ENCODE measurements around the gene MLH3.

Gene MLH3

DNA sequence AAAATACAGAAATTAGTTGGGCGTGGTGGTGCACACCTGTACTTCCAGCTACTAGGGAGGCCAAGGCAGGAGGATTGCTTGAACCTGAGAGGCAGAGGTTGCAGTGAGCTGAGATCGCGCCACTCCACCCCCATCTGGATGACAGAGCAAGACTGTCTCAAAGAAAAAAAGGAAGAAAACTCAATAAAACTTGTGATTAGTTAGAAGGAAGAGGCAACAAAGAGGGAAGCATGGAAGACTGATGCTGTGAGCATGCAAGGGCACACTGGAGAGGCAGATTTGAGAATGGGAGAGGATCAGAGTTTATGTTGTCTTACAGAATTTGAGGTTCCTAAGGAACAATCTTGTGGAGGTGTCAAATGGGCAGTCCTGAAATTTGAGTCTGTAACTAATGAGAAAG, 15.4 kb upstream of the MLH3 start:
- DNase-seq (ENCODE audit: low read depth) = no peak

DNA sequence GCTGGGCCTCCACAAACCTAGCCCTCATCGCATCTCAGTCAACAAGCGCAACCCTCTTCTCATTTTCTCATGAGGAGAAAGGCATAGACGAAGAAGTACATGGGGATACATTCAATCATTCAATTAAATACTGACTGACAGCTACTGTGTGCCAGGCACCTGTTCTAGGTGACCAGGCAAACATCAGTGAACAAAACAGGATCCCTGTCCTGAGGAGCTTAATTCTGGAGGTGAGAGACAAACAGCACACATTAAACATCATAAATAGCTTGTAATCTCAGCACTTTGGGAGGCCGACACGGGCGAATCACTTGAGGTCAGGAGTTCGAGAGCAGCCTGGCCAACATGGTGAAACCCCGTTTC, 12.9 kb upstream of the MLH3 start:
- DNase-seq (ENCODE audit: low read depth) = no peak

DNA sequence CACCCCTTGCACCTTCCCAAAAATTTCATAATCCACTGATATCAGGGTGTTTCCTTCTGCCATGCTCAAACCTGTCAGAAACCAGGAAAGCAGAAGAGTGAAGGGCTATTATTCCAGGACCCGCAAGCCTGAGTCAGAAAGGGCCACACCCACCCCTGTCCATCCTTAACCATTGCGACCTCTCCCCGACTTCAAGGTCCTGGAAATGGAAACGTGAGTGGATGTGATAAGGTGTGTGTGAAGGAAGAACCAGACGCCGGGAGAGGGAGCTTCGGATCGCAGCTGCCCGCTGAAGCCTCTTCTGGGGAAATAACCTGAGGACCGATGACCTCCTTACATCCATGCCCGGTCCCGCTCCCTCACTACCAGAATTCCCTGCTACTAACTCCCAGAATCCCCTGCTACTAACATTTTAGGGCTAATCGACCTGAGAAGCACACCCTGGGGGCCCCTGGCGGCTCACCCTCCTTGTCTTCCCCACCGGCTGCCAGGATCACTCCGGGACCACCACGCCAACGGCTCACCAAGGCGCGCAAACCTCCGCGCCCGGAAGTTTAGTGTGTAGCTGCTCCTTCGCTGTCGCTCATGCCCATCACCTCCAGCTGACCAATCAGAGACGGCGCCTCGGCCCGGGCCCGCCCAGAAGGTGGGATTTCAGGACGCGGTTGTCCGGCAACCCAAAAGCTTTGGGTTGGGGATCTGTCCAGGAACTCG, 12.4 kb upstream of the MLH3 start, which contains the start of gene ACYP1:
Gene ACYP1, minus strand, starts transcription at position 534 of the 714 bp plus-strand sequence. Its CDS starts 471 bp downstream, at position 63.
- peak; percentile 56 for DNase-seq (ENCODE audit: low read depth)

DNA sequence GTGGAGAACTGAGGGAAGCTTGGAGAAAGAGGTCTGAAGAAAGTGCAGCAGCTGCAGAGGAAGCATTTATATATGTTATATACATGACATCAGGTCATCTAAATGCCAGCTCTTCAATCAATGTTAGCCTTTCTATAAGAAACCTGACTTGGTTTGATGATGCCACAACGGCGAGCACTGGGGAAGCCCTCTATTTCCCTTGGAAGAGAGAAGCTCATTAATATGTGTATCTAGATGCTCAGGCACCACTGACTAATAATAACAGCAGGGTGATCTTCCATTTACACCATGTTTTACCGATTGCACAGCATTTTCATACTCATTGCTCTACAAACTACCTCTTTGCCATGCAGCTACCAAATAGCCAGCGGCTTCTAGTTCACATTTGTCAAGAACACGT, 11.7 kb upstream of the MLH3 start:
- DNase-seq (ENCODE audit: low read depth) = no peak

DNA sequence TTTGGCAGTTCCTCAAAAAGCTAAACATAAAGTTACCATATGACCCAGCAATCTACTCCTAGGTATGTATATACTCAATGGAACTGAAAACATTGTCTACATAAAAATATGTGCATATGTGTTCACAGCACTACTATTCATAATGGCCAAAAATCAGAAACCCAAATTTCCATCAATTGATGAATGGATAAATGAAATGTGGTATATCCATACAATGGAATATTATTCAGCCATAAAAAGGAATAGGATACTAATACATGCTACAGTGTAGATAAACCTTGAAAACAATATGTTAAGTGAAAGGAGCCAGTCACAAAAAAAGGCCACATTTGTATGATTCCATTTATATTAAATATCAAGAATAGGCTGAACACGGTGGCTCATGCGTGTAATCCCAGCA, 9.2 kb upstream of the MLH3 start:
- no peak for DNase-seq (ENCODE audit: low read depth)

DNA sequence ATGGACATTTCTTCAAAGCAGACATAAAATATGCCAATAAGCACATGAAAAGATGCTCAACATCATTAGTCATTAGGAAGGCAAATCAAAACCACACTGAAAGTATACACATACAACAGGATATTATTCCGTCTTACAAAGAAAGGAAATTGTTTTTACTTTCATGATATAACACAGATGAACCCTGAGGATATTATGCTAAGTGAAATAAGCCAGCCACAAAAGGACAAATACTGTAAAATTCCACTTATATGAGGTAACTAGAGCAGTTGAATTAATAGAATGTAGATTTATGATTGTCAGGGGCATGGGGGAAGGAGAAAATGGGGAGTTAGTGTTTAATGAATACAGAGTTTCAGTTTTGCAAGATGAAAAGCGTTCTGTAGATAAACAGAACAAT, 8.4 kb upstream of the MLH3 start:
- no peak for DNase-seq (ENCODE audit: low read depth)

DNA sequence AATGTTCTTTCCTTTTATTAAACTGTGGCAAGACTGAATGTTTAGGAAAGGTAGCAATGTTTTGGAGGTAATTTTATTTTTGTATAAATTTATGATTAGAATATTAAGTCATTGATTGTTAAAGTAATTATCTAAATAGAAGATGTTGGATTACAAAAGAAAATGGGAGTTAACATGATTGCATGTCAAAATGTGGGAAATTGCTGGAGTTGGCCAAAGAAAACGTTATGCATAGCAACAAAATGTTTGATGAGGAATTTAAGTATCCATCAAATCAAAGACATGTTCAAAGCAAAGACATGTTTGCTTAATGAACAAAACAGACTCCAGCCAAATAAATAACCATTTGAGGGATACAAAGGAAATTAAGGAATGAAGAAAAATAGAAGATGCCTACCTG, 3.2 kb upstream of the MLH3 start:
- DNase-seq (ENCODE audit: low read depth) = no peak

DNA sequence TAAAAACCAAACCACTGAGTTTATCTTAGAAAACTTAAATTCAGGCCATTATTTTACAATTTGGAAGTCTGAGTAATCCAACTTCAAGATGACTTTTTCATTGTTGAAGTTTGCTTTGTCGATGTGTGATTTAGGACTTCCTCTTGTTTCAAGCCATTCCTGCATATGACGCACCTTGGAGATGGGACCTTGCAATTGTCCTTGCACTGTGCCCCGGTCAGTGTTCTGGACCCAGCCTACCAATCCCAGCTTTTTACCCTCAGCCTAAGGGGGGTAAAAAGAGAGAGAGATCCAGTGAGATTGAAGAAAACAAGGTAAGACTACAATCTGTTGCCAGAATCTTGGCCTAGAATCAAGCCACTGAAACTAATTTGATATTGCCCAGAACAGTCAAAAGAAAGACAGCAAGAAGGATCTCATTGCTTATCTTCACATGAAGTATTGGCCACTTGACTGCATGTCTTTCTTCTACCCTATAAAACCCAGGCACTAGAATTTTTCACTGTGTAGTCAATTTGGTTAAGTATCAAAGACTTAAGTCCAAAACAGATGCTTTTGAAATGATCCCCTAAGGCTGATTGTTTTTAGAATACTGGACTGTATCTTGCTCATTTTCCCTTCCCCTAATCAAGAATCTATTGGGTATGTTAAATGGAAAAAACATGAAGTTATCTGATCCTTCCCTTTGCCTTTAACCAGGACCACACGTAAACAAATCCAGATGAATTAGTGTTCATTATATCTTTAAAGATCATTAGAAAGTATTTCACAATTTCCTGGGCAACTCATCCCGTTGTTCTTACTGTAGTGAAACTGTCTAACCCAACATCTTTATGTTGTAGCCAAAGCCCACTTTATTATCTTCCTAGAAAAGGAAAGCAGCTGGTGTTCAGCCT, 2.4 kb upstream of the MLH3 start:
- no peak for DNase-seq (ENCODE audit: low read depth)

DNA sequence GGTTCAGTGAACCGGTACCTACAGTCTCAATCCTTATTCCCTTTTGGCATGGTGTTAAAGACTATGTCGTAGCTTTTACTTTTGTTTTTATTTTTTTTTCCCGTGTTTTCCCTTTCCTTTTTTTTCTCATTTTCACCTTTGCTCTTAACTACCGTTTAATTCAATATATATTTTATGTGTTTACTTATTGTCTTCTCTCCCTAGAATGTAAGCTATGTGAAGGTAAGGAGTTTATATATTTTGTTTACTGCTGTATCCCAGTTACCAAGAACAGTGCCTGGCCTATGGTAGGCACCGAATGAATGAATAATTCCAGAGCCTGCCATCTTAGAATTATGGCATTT, 261 bp upstream of the MLH3 start:
- no peak for DNase-seq (ENCODE audit: low read depth)

DNA sequence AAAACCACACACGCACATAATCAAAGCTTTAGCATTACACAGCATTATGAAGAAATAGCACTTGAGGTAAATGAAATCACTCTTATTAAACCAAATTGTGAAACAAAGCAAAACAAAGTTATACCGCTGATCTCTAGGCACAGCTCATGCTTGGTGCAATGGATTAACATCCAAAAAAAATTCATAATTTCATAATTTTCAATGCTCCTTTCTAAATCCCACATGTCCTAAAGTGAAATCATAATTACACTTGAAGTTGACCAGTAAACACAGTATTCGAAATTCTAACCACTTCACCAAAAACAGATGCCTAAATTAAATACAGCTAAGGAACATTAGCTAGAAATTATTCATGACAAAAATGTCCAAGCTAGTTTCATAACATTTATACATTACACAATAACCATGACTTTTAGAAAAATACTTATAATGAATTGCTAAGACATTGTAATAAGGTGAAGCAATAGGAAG, 1.5 kb downstream of the MLH3 start:
- DNase-seq (ENCODE audit: low read depth) = peak; percentile 47

DNA sequence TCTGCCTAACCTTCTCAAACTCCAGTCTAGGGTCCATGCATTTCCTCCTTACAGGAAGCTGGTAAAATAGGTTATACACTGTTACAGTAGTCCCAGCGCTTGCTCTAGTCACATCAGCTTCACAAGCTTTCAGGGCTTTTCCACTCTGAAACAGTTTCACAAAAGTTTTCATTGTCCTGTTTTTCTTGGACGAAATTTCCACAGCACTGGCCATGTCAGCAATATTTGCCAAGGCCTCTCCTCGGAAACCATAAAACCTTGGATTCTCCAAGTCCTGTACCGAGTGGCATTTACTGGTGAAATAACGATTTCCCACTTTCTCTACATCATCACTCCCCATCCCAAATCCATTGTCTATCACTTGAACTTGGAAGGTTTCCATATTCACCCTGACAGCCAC, 2.1 kb downstream of the MLH3 start:
- DNase-seq (ENCODE audit: low read depth) = no peak

DNA sequence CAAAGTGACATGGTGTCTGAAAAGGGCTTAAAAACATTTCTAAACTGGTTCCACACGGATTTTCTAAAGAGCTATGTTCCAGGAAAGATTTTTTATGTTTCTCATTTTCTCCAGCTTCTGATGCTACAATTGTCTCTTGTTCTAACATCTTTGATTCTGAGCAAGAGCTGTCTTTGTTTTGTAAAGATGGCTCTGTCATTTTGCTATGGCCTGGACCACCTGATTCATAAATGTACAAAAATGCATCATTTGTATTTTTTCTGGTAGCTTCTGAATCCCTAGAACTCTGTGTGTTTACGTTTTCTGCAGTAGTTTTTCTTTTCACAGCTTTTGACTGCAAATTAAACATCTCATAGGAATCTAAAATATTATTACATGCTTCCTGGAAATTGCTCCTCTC, 3.2 kb downstream of the MLH3 start:
- no peak for DNase-seq (ENCODE audit: low read depth)

DNA sequence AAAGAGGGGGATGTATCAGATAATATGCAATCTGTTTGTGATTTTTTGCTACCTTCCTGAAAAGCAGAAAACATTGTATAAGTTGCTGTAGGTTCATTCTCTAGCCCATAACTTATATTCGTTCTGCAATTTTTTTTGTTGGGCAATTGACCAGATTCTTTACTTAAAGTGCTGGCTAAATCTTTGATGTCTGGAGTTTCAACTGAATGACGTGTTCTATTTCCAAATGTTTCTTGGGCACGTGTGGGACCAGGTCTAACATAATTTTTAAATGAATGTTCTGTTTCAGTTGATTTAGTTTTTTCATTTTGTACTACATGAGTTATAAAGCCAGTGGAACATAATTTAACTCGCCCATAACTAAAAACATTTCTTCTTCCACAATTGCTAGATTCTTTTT, 3.8 kb downstream of the MLH3 start:
- DNase-seq (ENCODE audit: low read depth) = no peak

DNA sequence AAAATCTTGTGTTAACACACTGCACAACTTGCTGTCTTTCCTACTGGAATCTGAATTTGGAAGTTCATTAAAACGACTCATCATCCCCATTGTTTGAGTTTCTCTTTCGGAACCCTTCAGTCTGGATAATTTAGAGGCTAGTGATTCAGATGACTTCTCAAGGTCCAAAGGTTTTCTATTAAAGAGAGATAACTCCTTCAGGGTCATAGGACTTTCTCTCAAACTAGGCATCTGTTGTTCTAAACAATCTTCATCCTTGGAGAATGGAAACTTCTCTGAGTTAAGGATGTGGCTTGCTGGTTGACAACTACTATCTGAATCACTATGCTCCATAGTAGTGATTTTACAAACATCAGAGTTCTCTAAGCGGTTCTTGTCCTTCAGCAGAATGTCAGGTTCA, 4.4 kb downstream of the MLH3 start:
- no peak for DNase-seq (ENCODE audit: low read depth)

DNA sequence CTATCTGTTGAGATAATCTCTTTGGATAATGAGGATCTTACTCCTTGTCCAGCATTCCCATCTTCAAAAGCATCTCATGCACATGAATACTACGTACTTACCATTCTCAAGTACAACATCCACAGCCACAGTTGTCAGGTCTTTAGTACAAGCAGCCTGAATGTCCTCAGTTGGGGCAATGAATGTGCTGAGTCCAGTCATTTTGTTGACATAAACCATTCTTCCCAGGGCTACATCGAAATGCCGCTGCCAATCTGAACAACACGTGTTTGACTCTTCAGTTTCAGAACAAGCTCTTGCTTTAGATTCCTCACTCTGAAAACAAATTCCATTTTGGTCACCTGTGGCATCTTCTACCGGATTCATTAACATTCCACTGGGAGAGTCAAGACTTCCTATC, 5.0 kb downstream of the MLH3 start:
- DNase-seq (ENCODE audit: low read depth) = no peak

DNA sequence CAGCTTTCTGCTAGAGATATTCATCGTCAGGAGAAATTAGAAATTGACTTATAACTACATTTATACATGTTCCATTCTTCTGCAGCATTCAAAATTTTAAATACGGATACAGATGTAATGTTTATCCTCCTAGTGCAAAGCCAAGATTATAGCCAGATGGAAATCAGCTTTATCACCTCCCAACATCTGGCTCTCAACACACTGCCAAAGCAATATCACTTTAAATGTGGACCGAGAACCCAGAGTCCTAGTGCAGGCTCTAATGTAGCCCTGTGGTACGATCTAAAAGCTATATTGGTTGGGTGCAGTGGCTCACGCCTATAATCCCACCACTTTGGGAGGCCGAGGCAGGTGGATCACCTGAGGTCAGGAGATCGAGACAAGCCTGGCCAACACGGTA, 6.5 kb downstream of the MLH3 start:
- DNase-seq (ENCODE audit: low read depth) = no peak

DNA sequence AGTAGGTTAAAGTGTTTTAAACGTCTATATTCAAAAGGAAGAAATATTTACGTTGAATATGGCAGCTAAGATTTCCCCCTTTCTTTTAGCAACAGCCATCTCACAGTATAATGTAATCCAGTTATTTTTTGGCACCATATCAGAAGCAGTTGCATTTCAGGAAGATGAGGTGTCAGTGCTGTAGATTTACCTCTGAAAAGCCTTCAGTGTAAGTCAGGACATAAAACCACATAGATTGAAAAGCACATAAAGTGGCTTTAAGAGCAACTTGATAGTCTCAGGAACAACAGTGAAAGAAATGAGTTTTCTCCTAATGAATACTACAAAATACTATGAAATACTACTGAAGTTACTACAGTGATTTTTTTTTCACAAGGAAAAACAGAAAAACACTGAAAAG, 6.9 kb downstream of the MLH3 start:
- DNase-seq (ENCODE audit: low read depth) = peak; percentile 46

DNA sequence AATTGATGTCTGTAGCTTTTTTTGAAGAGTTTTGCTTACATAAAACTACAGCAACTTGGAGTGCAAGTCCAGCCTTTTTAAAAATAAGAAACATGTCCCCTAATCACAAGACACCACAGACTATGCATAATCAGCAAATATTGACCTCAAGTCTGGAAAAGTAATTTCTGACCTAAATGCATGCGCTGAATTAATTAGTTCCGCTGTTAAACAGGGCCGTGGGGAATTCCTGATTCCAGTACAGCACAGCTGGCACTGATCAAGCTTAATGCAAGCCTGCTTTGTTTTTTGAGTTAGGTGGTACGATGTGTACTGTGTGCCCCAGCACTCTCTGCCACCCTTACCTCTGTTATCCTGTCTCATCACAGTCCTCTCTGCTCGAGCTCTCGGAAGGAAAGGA, 9.2 kb downstream of the MLH3 start:
- DNase-seq (ENCODE audit: low read depth) = no peak

DNA sequence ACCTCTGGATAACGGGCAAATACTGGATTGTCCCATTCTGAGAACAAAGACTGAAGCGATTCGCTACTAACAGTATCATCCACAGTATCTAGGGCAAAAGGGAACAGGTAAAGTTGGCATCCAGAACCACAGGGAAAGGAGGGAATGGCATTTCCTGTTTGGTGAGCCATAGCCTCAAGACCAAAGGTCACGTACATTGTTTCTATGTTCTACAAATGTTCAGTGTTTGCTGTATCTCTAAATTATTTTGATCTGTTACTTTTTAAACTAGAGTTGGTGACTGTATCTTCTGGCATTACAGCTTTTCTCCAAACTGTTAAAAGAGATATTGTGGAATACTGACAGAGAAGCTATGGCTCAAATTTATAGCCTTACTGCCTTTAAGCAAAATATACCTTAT, 9.7 kb downstream of the MLH3 start:
- DNase-seq (ENCODE audit: low read depth) = no peak

DNA sequence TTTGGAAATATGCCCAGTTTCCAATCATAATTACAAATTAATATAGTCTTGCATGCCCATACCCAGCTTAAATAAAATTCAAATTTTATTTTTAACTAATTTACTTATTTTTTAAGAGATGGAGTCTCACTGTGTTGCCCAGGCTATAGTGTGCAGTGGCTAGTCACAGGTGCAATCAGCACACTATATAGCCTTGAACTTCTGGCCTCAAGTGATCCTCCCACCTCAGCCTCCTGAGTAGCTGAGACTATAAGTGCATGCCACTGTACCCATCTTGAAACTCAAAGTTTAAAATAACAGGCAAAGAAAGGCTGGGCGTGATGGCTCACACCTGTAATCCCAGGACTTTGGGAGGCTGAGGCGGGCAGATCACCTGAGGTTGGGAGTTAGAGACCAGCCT, 10.3 kb downstream of the MLH3 start:
- no peak for DNase-seq (ENCODE audit: low read depth)

DNA sequence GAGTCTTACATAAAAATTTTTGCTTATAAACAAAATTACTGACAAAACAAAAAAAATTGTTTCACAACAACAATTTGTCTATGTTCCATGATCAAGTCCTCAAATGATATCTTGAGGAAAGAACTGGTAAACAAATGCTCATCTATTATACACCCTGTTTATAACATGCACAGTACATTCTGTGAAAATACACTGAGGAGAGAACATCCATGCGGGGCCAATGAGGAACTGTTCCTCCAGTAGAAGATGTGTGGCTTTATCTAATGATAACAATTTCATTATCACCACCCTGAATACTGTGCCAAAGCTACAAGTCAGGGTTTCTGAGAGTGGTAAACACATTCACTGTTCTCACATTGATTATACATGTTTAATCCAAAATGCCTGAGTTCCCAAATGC, 10.8 kb downstream of the MLH3 start:
- no peak for DNase-seq (ENCODE audit: low read depth)

DNA sequence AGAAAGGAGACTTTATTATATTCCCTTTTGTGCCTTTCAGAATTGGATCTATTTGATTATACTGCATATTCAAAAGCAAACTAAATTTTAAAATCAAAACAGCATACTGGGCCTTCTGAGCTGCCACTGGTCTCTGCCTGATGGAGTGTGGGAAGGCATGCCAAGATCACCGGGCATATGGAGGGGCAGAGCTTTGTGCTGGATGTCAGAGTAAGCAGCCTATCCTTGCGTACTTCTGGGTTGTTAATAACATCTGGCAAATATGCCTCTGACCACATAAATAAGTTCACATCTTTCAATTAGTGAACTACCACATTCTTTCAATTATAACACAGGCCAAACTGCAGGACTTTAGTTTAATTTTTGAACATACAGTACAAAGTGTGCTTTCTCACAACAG, 18.3 kb downstream of the MLH3 start:
- DNase-seq (ENCODE audit: low read depth) = no peak

DNA sequence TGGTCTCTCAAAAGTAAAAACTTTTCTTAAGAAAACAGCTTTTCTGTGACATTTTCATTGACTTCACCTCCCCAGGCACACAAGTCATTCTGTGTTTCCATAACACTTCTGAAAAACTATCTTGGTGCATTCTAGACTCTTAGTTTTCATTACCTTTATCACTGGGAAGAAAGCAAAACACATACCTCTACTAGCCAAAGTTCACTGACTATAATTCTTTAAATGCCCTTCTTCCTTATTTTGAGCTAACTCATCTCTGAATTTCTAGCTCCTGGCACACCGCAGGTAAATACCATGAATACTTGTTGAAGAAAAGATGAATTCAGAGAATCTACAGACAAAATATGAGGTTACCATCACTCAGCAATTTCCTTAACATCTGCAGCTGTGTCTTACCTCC, 21.1 kb downstream of the MLH3 start:
- no peak for DNase-seq (ENCODE audit: low read depth)

DNA sequence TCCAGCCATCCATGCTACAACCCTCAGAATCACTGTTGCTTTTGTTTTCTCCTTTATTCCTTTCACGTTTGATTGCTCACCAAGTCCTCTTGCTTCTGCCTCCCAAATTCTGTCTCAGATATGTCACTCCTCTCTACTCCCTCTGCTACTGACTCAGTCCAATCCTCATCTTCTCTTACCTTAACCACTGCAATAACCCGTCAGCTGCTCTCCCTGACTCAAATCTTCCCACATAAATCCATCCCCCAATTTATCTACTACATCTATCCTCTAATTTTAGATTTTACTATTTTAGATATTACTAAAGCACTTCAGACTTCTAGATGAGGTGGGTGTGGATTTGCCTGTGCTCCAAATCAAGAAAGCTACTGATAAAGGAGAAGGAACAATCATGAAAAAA, 25.4 kb downstream of the MLH3 start:
- DNase-seq (ENCODE audit: low read depth) = no peak

Measured in HS-5 (cell line).